Endothelial cell of umbilical vein (primary cell): ENCODE data around the gene RAPGEF4. TPM values are rescaled to one million over a fixed set of nuclear protein-coding genes. Genes with fewer than 3 reads are reported as not detected.

ENCODE experiments used
- BruUV-seq: library from RNA; stranded (reverse); fragments of 400-500 nt; replicated peaks from 2 replicates; lab custom pipeline; 2021; lab: Mats Ljungman, UMichigan
- CTCF ChIA-PET: fragments of 300-600, 350-600 bp; sonication (Branson Sonifier 250); formaldehyde crosslinking; loops from one replicate; lab custom pipeline; 2021; ENCODE audit warnings: antibody characterized with exemption, inconsistent platforms; lab: Charles Lee
- POLR2A ChIA-PET: fragments of 300-600, 350-600 bp; sonication (Branson Sonifier 250); formaldehyde crosslinking; loops from one replicate; lab custom pipeline; 2021; ENCODE audit warnings: antibody characterized with exemption, inconsistent platforms; lab: Charles Lee
- DNase-seq: peaks from one replicate; pipeline ENCODE4 v3.0.0-alpha.2; 2011; ENCODE audit warnings: low read depth, low spot score
- FAIRE-seq: peaks from 2 replicates; lab custom pipeline; 2011; peaks lifted over from hg19 to GRCh38; lab: Jason Lieb, UNC
- H2AFZ ChIP-seq: 2 replicates; pipeline ENCODE4 v1.6.0; 2012; ENCODE audit warnings: low read depth, low read length, control low read depth, inconsistent platforms
- H3K27ac ChIP-seq: 2 replicates; pipeline ENCODE4 v1.5.1; 2011; ENCODE audit warnings: low read depth, mild to moderate bottlenecking, control low read depth, low read length, moderate library complexity; ENCODE audit not compliant: insufficient read depth
- H3K27me3 ChIP-seq, 2 experiments: 2 replicates each; pipeline versions ENCODE4 v1.6.0 to v1.6.1; 2011; ENCODE audit warnings: low read length in 2 of 2, mixed read lengths in 1 of 2; ENCODE audit not compliant: control insufficient read depth in 2 of 2, insufficient read depth in 2 of 2
- H3K36me3 ChIP-seq, 2 experiments: 2 replicates in 1 of 2; 3 replicates in 1 of 2; pipeline ENCODE4 v1.5.1; 2011; ENCODE audit warnings: low read length in 2 of 2, mild to moderate bottlenecking in 1 of 2, moderate library complexity in 1 of 2; ENCODE audit not compliant: control insufficient read depth in 2 of 2, insufficient read depth in 2 of 2; ENCODE audit errors: extremely low read depth in 1 of 2
- H3K4me1 ChIP-seq: 3 replicates; pipeline ENCODE4 v1.5.1; 2011; ENCODE audit warnings: mild to moderate bottlenecking, low read length; ENCODE audit not compliant: control insufficient read depth, insufficient read depth; ENCODE audit errors: extremely low read depth
- H3K4me2 ChIP-seq: 2 replicates; pipeline ENCODE4 v1.6.1; 2011; ENCODE audit warnings: low read length, control low read depth, mixed read lengths; ENCODE audit not compliant: insufficient read depth
- H3K4me3 ChIP-seq, 3 experiments: fragments of 200-600 bp in 1 of 3; sonication (generic), shearing (Covaris generic) in 1 of 3; replicated peaks in 1 of 3; 2 replicates each; pipeline ENCODE4 v1.5.1; 2011 to 2016; ENCODE audit warnings: control low read depth in 3 of 3, low read length in 3 of 3, mild to moderate bottlenecking in 2 of 3, inconsistent platforms in 1 of 3, low read depth in 1 of 3, moderate library complexity in 1 of 3; ENCODE audit not compliant: insufficient read depth in 1 of 3
- H3K79me2 ChIP-seq: 2 replicates; pipeline ENCODE4 v1.6.0; 2012; ENCODE audit warnings: low read length, inconsistent platforms; ENCODE audit not compliant: control insufficient read depth, insufficient read depth
- H3K9ac ChIP-seq: replicated peaks from 2 replicates; pipeline ENCODE3; 2011; ENCODE audit warnings: low read length, control low read depth; ENCODE audit not compliant: insufficient read depth; ENCODE audit errors: extremely low read depth
- H3K9me1 ChIP-seq: replicated peaks from 3 replicates; pipeline ENCODE4 v1.6.0; 2011; ENCODE audit warnings: mild to moderate bottlenecking, low read length; ENCODE audit not compliant: control insufficient read depth, insufficient read depth; ENCODE audit errors: extremely low read depth
- H3K9me3 ChIP-seq: replicated peaks from 2 replicates; pipeline ENCODE4 v1.5.1; 2012; ENCODE audit warnings: low read length, inconsistent platforms; ENCODE audit not compliant: control insufficient read depth, insufficient read depth
- H4K20me1 ChIP-seq: replicated peaks from 2 replicates; pipeline ENCODE3; 2011; ENCODE audit warnings: mild to moderate bottlenecking, low read length; ENCODE audit not compliant: control insufficient read depth, insufficient read depth; ENCODE audit errors: extremely low read depth
- EZH2 ChIP-seq: IDR thresholded peaks from 2 replicates; pipeline ENCODE4 v1.6.1; 2012; ENCODE audit warnings: borderline replicate concordance, low read depth, mild to moderate bottlenecking, moderate library complexity, low read length, inconsistent platforms; ENCODE audit not compliant: severe bottlenecking
- FOS ChIP-seq: IDR thresholded peaks from 2 replicates; pipeline ENCODE4 v1.6.1; 2011; ENCODE audit warnings: mild to moderate bottlenecking, low read length, moderate library complexity, borderline replicate concordance; ENCODE audit not compliant: insufficient read depth
- GATA2 ChIP-seq: IDR thresholded peaks from 2 replicates; pipeline ENCODE4 v1.7.0; 2011; ENCODE audit warnings: low read depth, mild to moderate bottlenecking, moderate library complexity, mixed read lengths, low read length; ENCODE audit not compliant: insufficient read length, insufficient read depth
- JUN ChIP-seq: IDR thresholded peaks from 2 replicates; pipeline ENCODE4 v1.6.1; 2011; ENCODE audit warnings: borderline replicate concordance, low read depth; ENCODE audit not compliant: insufficient read length, insufficient read depth
- MAX ChIP-seq: IDR thresholded peaks from 2 replicates; pipeline ENCODE4 v1.6.1; 2011; ENCODE audit not compliant: insufficient read depth, insufficient read length
- MYC ChIP-seq: IDR thresholded peaks from one replicate; pipeline ENCODE4 v1.6.1; 2011; ENCODE audit warnings: mild to moderate bottlenecking, low read depth, low read length
- POLR2A ChIP-seq: IDR thresholded peaks from 2 replicates; pipeline ENCODE4 v1.6.1; 2012; ENCODE audit warnings: low read depth, mild to moderate bottlenecking, control low read depth, low read length
- POLR2AphosphoS5 ChIP-seq: IDR thresholded peaks from 2 replicates; pipeline ENCODE4 v1.6.1; 2012; ENCODE audit warnings: low read depth, mild to moderate bottlenecking, control low read depth, low read length, moderate library complexity; ENCODE audit not compliant: insufficient read depth
- dilution Hi-C: fragments of 300-500 bp; cut with MboI; formaldehyde crosslinking; loops from one replicate; pipeline ENCODE4 v1.15.0; 2019; ENCODE audit warnings: low sequenced_read_pairs; ENCODE audit not compliant: extremely low pct_ligation_motif_present
- intact Hi-C: fragments of 100-400 bp; cut with micrococcal nuclease; formaldehyde crosslinking; loops from one replicate; pipeline ENCODE4 v1.10.0; 2022
- polyA plus RNA-seq, 4 experiments: library from polyadenylated mRNA; depleted of rRNA in 3 of 4; stranded (reverse) in 3 of 4; unstranded in 1 of 4; fragments of >200 nt; gene quantifications; 2 replicates each; pipeline versions ENCODE4 v1.2.1 to v1.2.3, GENCODE V29; 2011 to 2012; ENCODE audit warnings: missing spikeins in 1 of 4
- total RNA-seq: library from RNA; stranded (reverse); gene quantifications from 2 replicates; pipeline ENCODE4 v1.2.3, GENCODE V29; 2021
- TF ChIP-seq, protein P1 (sequence below), 2 donors: IDR thresholded peaks; 1 replicate in 1 of 2; 2 replicates in 1 of 2; pipeline ENCODE4 v1.5.1; 2011; ENCODE audit warnings: low read length in 2 of 2, mild to moderate bottlenecking in 2 of 2, moderate library complexity in 2 of 2, control low read depth in 1 of 2, inconsistent platforms in 1 of 2, low read depth in 1 of 2; ENCODE audit not compliant: insufficient read depth in 1 of 2; ENCODE audit errors: extremely low read depth in 1 of 2

RAPGEF4 gene
- total and polyA plus RNA-seq, 2 donors (not counting 3 experiments of a cell fraction or from before 2014, with no cell fraction given) = 7.2 to 9.2 TPM

DNA sequence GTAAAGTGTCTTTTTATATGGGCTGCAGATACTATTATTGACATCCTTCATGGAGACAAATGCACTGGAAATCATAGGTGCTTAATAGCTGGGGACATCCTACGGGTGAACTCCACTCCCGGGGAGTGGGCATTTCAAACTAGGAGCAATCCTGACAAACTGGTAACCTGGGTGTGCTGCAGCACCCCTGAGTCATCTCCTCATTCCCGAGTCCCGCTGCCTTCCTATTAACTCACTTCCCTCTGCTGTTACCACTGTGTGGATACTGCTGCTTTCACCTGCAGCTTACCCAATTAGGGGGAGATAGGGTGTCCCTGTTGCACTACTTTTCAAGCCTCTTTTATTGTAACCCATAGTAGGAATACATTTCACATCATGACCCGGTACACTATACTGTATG is 134.2 kb downstream of the RAPGEF4 start:
- intact Hi-C loops = no loop called here
- TF ChIP-seq MYC (no peak), POLR2AphosphoS5 (no peak), EZH2 (no peak), MAX (no peak), POLR2A (no peak), JUN (no peak), FOS (no peak), GATA2 (no peak)
- TF ChIP-seq, protein P1, sequence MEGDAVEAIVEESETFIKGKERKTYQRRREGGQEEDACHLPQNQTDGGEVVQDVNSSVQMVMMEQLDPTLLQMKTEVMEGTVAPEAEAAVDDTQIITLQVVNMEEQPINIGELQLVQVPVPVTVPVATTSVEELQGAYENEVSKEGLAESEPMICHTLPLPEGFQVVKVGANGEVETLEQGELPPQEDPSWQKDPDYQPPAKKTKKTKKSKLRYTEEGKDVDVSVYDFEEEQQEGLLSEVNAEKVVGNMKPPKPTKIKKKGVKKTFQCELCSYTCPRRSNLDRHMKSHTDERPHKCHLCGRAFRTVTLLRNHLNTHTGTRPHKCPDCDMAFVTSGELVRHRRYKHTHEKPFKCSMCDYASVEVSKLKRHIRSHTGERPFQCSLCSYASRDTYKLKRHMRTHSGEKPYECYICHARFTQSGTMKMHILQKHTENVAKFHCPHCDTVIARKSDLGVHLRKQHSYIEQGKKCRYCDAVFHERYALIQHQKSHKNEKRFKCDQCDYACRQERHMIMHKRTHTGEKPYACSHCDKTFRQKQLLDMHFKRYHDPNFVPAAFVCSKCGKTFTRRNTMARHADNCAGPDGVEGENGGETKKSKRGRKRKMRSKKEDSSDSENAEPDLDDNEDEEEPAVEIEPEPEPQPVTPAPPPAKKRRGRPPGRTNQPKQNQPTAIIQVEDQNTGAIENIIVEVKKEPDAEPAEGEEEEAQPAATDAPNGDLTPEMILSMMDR (IDR thresholded peaks at IDR 0.05; ENCODE audit: extremely low read depth in 1 of 2, insufficient read depth in 1 of 2, low read depth in 1 of 2, low read length in 2 of 2) = no peak
- DNase-seq = no peak
- H3K4me3 ChIP-seq = no peak overlapping the region
- no peak overlapping the region for H3K4me2 ChIP-seq
- POLR2A ChIA-PET = no interaction called here
- no peaks in the 10 kb centered on the region for H3K27me3 ChIP-seq
- no peak for FAIRE-seq
- H3K79me2 ChIP-seq = no peaks in the 10 kb centered on the region
- no peak overlapping the region for H2AFZ ChIP-seq
- H3K4me1 ChIP-seq = no peaks in the 10 kb centered on the region
- dilution Hi-C loops = no loop called here
- CTCF ChIA-PET = interaction anchor here (1.0 to 2.7 kb wide), 7 partner anchors 10 to 94 kb away, joined by 4 to 17 read pairs (median 4); no protein-coding TSS in a partner anchor
- H3K9ac ChIP-seq = no peak overlapping the region
- no peaks in the 10 kb centered on the region for H4K20me1 ChIP-seq
- no peak overlapping the region for H3K27ac ChIP-seq
- H3K9me3 ChIP-seq = no peaks in the 10 kb centered on the region
- no peaks in the 10 kb centered on the region for H3K9me1 ChIP-seq
- no peaks in the 10 kb centered on the region for H3K36me3 ChIP-seq
- BruUV-seq = no TSS peak
